H7 (cell line): ENCODE results near the gene VCAN. TPM values are rescaled to one million over a fixed set of nuclear protein-coding genes. Genes with fewer than 3 reads are reported as not detected.
"Not testable (repeated sequence)": the region's sequence is repeated elsewhere in the genome, so short reads cannot be mapped to it uniquely, and the experiment has no call there.

Experiments
- DNase-seq: peaks from one replicate; pipeline ENCODE4 v3.0.0; 2012
- H3K27me3 ChIP-seq: 2 replicates; pipeline ENCODE4 v1.6.0; 2011; ENCODE audit warnings: mild to moderate bottlenecking, low read length; ENCODE audit not compliant: control insufficient read depth, insufficient read depth
- H3K36me3 ChIP-seq: replicated peaks from 2 replicates; pipeline ENCODE4 v1.5.1; 2011; ENCODE audit warnings: low read length; ENCODE audit not compliant: control insufficient read depth, insufficient read depth
- H3K4me3 ChIP-seq: 2 replicates; pipeline ENCODE4 v1.5.1; 2011; ENCODE audit warnings: low read depth, mild to moderate bottlenecking, control low read depth, low read length, moderate library complexity; ENCODE audit not compliant: insufficient read depth
- total RNA-seq: library from RNA; depleted of rRNA; stranded (reverse); fragments of >200 nt; shearing (Covaris generic); gene quantifications from 2 replicates; pipeline ENCODE4 v1.2.3, GENCODE V29; 2014; rRNA removed

VCAN gene
- 85.8 and 119 TPM in 2 replicates for total RNA-seq

DNA sequence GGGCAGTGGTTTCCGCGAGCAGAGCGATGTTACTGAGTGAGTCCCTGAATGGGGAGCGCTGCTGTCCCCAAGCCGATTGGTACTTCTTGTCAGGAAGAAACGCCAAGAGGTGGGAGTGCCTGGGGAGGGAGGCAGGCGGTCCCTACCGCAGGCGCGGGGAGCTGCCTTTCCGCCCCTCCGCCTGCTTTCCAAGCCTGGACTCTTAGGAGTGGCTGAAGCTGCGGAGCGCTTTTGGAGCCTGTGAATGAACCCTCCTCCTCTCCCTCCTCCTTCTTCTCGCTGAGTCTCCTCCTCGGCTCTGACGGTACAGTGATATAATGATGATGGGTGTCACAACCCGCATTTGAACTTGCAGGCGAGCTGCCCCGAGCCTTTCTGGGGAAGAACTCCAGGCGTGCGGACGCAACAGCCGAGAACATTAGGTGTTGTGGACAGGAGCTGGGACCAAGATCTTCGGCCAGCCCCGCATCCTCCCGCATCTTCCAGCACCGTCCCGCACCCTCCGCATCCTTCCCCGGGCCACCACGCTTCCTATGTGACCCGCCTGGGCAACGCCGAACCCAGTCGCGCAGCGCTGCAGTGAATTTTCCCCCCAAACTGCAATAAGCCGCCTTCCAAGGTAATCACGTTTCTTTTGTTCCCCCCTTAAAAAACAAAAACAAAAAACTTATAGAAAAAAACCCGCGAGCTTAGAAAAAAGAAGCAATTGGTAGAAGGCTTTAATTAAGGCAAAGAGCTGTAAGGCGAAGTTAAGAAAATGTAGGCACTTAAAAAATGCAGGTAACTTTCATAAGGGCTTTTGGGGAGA lies at the start of gene VCAN:
VCAN (plus strand) TSS at position 340 of the 808 bp plus-strand sequence. CDS start 11,775 bp downstream, outside the sequence.
- Histone ChIP-seq H3K27me3 (no peaks in the 10 kb centered on the region), H3K36me3 (no peaks in the 10 kb centered on the region), H3K4me3 (peak within 1 kb of the TSS; percentile 93)
- peak; percentile 73 for DNase-seq

DNA sequence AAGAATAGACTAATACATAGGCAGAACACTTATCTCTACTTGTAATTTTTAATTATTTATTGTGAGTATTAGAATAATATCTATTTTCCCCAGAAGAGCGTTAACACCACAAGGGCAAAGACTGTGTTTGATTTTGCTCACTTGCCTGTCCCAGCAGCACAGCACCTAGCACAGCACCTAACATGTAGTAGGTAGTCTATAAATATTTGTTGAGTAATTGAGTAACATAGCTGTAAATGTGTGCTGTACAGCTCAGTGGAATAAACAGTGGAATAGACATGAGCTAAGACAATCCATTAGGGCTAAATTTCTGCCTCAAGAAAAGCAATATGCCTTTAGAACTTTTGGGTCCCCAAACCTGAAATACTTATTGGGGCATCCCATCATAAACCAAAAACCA lies 49.3 kb upstream of the VCAN start:
- no peaks in the 10 kb centered on the region for H3K27me3 ChIP-seq
- H3K4me3 ChIP-seq, result no peak overlapping the region
- DNase-seq, result no peak
- no peaks in the 10 kb centered on the region for H3K36me3 ChIP-seq

DNA sequence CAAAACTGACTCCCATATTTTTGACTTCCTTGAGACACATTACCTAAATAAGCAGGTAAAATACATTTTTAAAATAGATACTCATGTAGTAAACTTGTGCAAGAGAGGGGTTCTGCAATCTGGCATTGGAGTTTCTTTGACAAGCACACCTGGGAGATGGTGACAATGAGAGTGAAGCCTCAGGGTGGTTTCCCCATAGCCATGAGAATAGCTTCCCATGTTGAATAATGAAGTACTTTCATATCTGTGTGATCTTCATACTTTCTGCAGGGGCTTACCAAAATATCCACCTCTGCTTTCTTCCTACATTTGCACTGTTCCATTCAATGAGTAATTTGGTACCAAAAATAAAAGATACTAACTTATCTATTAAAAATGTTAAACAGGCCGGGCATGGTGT lies 44.7 kb upstream of the VCAN start:
- no peak for DNase-seq
- no peaks in the 10 kb centered on the region for H3K36me3 ChIP-seq
- no peaks in the 10 kb centered on the region for H3K27me3 ChIP-seq
- H3K4me3 ChIP-seq, result no peak overlapping the region

DNA sequence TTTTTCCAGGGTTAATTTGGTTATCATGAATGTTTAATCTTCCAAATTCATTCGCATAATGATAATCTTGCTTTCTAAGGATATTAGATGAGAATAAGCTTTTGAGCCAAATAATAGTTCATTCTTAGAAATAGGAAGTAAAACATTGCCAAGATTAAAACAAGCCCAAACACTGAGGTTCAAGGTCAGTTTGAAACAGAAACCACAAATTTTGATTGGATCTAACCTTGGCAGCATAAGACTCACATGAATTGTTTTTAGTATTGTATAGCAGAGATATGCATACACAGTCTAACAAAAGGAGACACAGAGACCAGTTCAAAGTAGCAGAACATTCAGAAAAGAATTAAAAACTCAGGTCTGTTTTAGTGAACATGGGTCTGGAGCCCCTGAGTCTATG lies 43.4 kb upstream of the VCAN start:
- Histone ChIP-seq H3K4me3 (no peak overlapping the region), H3K36me3 (no peaks in the 10 kb centered on the region), H3K27me3 (no peaks in the 10 kb centered on the region)
- DNase-seq, result no peak

DNA sequence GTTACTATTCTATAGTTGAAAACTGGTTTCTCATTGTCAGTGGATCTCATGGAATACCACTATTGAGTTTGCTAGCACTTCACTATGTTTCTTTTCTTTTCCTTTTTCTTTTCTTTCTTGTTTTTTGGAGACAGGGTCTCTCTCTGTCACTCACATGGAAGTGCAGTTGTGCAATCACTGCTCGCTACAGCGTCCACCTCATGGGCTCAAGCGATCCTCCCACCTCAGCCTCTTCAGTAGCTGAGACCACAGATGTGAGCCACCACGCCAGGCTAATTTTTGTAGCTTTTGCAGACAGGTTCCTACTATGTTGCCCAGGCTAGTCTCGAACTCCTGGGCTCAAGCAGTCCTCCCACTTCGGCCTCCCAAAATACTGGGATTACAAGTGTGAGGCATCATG lies 42.7 kb upstream of the VCAN start:
- no peaks in the 10 kb centered on the region for H3K27me3 ChIP-seq
- H3K4me3 ChIP-seq, result no peak overlapping the region
- no peak for DNase-seq
- no peaks in the 10 kb centered on the region for H3K36me3 ChIP-seq

DNA sequence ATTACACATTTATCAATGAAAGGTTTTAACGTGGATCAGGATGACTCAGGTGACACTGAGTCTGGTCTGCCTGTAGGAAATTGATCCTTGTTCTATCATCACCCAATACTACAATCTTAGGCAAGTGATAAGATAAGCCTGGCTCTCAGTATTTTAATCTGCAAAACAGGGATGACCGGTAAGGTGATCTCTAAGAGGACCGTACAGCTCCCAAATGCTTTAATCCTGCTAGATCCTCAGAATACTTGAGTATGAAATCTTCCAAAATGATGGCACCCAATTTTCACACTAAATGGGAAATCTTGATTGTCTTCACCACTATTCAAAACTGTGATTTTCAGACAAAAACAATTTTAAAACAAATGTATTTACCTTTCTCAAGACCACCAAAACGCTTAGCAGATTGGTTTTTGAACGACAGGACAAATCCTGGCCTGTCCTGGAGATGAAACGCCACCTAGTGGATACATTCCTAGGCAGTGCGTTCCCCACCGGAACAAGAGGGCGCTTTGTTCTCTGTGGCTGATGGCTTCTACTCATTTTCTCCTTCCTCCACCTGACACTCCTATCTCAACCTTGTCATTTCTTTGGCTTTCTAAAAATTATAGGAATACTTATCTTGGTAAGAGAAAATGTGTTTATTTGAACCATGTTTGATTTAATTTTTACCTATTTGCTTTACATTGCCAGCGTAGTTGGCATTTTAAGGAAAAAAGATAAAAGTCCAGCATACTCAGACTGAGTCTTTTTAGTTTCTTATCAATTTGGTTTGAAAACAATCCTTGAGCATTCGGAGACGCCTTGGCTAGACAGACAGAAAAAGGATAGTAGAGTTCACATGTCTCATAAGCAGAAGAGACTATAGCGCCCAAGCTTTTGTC lies 41.2 kb upstream of the VCAN start:
- DNase-seq, result peak; percentile 56
- Histone ChIP-seq H3K27me3 (no peaks in the 10 kb centered on the region), H3K4me3 (no peak overlapping the region), H3K36me3 (no peaks in the 10 kb centered on the region)

DNA sequence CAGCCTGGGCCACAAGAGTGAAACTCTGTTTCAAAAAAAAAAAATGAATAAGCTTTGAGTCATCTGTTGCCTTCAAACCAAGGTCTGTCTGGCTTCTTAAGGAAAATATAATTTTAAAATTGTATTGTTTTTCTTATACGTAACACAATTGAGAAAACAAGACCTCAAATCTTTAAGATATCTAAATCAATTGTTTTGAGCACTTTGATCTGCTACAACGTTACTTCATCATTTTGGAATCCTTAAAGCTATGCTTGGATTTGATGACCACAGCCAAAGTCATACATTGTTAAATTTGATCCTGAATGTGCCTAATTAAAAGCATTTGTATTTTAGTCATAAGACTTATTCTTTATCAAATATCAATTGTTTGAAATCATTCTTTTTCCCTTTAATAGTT lies 37.7 kb upstream of the VCAN start:
- Histone ChIP-seq H3K4me3 (no peak overlapping the region), H3K36me3 (no peaks in the 10 kb centered on the region), H3K27me3 (no peaks in the 10 kb centered on the region)
- DNase-seq, result no peak

DNA sequence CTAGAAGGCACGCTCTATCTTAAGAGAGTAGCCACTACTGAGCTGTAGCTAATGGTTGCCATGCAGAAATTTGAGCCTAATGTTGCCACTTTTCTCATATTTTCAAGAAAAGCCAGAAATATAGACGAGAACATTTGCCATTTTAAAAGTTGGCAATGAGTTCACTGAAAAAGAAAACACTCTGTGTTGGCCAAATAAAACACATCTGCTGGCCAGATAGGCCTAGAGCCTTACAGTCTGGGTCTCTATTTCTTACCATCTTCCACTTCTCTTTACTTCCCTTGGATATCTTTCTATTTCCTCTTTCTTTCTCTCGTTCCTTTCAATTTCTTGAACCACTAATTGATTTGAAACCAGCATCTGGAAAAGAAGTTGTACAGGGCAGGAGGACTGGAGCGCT lies 36.6 kb upstream of the VCAN start:
- DNase-seq, result no peak
- H3K36me3 ChIP-seq, result no peaks in the 10 kb centered on the region

DNA sequence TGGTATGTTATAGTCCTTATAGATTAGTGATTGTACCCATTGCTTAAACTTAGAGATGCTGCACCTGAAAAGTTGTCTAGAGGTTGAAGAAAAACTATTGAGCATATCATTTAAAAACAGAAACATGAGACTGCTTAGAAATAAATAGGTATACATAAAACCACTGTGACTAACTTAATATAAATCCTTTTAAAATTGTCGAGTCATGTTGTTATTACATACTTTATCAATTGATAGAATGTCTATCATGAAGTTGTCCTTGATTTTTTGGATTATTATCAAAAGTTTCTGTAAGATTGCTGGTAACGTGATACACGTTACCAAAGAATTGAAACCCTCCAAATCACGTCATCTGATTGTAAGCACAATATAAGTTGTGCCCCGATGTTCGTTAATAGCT lies 35.3 kb upstream of the VCAN start:
- no peak for DNase-seq
- H3K4me3 ChIP-seq, result no peak overlapping the region
- no peaks in the 10 kb centered on the region for H3K27me3 ChIP-seq
- no peaks in the 10 kb centered on the region for H3K36me3 ChIP-seq

More for the DNA sequence above, 36.6 kb upstream of the VCAN start:
- H3K4me3 ChIP-seq, result no peak overlapping the region
- no peaks in the 10 kb centered on the region for H3K27me3 ChIP-seq

DNA sequence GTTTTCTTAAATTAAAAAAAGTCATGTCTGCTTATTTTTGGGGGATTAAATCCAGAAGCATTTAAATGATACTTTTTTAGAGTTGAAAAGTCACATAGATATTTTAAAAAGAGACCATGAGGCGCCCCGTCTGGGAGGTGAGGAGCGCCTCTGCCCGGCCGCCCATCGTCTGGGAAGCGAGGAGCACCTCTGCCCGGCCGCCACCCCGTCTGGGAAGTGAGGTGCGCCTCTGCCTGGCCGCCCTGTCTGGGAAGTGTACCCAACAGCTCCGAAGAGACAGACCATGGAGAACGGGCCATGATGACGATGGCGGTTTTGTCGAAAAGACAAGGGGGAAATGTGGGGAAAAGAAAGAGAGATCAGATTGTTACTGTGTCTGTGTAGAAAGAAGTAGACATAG lies 33.8 kb upstream of the VCAN start:
- not testable (repeated sequence) for DNase-seq, H3K27me3 ChIP-seq, H3K4me3 ChIP-seq, H3K36me3 ChIP-seq

DNA sequence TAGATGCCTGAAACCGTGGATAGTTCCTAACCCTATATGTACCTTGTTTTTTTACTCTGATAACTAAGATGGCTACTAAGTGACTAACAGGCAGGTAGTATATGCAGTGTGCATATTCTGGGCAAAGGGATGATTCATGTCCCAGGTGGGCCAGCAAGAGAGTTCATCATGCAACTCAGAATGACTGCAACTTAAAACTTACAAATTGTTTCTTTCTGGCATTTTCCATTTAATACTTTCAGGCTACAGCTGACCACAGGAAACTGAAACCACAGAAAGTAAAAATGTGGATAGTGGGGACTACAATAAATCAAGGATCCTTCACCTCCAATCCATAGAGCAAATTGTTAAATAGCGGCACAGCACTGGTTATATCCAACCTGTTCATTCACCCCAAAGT lies 30.7 kb upstream of the VCAN start:
- no peak for DNase-seq
- Histone ChIP-seq H3K27me3 (no peaks in the 10 kb centered on the region), H3K4me3 (no peak overlapping the region), H3K36me3 (no peaks in the 10 kb centered on the region)

DNA sequence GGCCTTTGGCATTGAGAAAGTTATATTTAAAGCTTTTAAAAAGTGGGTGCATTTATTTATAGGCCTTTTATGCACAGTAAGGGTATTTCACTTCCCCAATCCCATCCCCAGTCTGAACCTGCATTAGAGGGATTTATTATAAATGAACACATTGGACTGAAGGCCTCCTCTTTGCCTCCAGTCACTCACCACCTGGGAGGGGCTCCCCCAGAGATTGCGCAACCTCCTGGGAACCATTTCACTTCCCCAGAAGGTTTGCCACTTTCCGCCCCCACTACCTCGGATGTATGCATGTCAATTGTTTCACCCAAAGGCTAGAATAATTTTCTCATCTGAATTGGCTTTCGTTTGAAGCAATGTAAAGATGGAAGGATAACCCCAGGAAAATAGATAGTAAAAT lies 29.8 kb upstream of the VCAN start:
- H3K27me3 ChIP-seq, result no peaks in the 10 kb centered on the region
- H3K36me3 ChIP-seq, result no peaks in the 10 kb centered on the region
- no peak overlapping the region for H3K4me3 ChIP-seq
- DNase-seq, result no peak

DNA sequence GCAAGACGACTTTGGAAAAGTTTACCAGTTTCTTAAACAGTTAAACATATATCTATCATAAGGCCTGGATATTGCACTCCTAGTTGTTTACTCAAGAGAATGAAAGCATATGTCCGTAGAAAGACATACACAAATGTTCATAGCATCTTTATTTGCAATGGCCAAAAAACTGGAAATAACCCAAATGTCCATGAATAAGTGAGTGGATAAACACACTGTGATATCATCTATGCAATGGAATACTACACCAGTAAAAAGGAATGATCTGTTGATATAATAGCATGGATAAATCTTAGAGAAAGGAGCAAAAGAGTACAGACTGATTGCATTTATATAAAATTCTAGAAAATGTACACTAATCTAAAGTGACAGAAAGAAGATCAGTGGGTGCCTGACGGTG lies 28.0 kb upstream of the VCAN start:
- H3K36me3 ChIP-seq, result no peaks in the 10 kb centered on the region
- DNase-seq, result no peak
- H3K4me3 ChIP-seq, result no peak overlapping the region
- H3K27me3 ChIP-seq, result no peaks in the 10 kb centered on the region

DNA sequence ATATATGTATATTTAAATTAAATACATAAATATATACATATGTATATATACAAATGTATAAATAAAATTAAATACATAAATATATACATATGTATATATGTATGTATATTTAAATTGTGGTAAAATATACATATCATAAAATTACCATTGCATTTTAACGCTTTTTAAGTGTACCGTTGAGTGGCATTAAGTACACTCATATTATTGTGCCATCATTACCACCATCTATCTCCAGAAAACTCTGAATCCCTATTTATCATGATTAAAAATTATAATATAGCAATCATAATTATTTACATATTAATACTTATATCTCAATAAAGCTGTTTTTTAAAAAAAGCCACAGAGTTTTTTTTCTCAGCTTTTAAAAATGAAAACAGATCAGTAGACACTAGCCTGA lies 27.1 kb upstream of the VCAN start:
- no peak overlapping the region for H3K4me3 ChIP-seq
- H3K27me3 ChIP-seq, result no peaks in the 10 kb centered on the region
- H3K36me3 ChIP-seq, result no peaks in the 10 kb centered on the region
- no peak for DNase-seq
